HL-60 (cell line): ENCODE data around the gene ANK3.

Source experiments
- CTCF ChIP-seq: IDR thresholded peaks from one replicate; pipeline ENCODE4 v1.5.1; 2011; ENCODE audit warnings: low read length, control low read depth, inconsistent platforms; ENCODE audit not compliant: insufficient read depth
- GABPA ChIP-seq: IDR thresholded peaks from 2 replicates; pipeline ENCODE4 v1.6.1; 2012; ENCODE audit warnings: low read depth
- POLR2AphosphoS5 ChIP-seq: IDR thresholded peaks from 2 replicates; pipeline ENCODE4 v1.6.1; 2012; ENCODE audit warnings: low read depth
- REST ChIP-seq: IDR thresholded peaks from 2 replicates; pipeline ENCODE4 v1.6.1; 2012; ENCODE audit warnings: low read depth; ENCODE audit not compliant: insufficient replicate concordance
- SPI1 ChIP-seq: IDR thresholded peaks from 2 replicates; pipeline ENCODE4 v1.6.1; 2012; ENCODE audit warnings: low read depth, mild to moderate bottlenecking, borderline replicate concordance

GRCh38 chr10:60314069-60314940 lies 75.4 kb downstream of the ANK3 start:
- TF ChIP-seq POLR2AphosphoS5 (no peak), CTCF (no peak), REST (no peak), GABPA (no peak), SPI1 (no peak)
